GM18909 (cell line): ENCODE measurements around the gene KIF5C.

Experiments
- ATAC-seq: cut with Tn5 transposase; IDR thresholded peaks from one replicate; pipeline ENCODE4 v1.9.1; 2021; ENCODE audit warnings: mild to moderate bottlenecking; ENCODE audit not compliant: unreplicated experiment, poor library complexity

The KIF5C gene

GRCh38 chr2:148981781-148982180, 106.8 kb downstream of the KIF5C start:
- no peak for ATAC-seq

DNA sequence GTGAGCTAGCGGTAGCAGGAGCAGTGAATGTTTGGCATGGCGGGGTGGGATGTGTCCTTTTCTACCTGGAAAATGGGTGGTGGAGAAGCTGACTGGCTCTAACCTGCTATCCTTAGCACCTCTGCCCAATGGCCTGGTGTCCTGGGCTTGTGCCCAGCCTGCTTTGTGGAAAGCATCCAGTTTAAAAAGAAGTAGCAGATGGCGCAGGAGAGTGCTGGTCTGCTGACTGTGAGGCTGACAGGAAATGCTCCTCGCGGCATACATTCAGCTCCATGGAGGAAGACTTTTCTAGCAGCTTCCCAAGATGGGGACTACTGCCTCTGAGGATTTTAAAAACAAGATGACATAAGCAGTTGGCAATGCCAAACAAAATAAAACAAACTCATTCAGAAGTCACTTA, 107.3 kb downstream of the KIF5C start:
- ATAC-seq, result no peak

DNA sequence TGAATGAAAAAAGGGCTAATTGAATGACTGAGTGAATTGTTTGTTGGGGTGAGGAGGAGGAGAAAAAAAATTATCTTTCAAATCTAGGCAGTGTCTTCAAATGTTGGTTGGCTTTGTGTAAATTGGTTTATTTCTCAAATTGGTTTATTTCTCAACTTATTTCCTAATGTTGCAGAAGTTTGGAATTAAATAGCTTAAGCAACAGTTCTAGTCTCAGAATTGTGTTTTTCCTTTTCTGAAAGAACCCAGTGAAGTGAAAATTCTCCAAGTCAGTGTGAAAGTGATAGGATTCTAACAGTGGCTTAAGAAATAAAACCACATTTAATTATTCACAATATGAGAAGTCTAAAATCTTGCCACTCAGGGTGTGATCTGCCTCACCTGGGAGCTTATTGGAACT, 108.9 kb downstream of the KIF5C start:
- ATAC-seq, result no peak

DNA sequence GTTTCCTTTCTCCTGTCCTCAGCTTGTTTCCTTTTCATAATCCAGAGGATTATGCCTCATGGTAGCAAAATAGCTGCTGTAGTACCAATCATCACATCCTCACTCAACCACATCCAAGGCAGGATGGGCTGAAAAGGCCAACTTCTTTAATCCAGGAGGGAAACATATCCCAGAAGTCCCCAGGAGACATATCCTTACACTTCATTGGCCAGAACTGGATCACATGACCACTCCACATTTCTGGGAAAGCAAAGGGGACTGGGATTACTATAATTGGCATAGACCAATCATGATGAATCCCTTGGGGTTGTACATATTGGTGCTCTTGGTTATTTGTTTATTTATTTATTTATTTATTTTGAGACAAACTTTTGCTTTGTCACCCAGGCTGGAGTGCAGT, 109.4 kb downstream of the KIF5C start:
- no peak for ATAC-seq

GRCh38 chr2:148987286-148987685, 112.3 kb downstream of the KIF5C start:
- no peak for ATAC-seq

DNA sequence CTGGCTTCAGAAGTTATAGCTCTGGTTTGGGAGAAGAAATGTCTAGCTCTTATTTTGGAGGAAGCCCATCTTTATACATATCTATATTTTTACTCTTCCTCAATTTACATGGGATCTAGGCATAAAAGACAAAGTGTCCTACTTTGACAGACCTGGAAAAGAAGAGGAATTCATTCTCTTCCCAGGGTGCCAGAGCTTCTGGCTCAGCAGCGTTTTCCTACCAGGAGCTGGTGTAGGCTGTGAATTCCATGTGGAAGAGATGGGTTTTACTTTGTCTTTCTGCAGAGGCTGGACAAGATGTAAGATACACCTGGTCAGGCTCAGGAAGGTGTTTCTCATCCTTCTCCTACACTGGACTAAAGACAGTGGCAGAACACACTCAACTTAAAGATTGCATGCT, 113.3 kb downstream of the KIF5C start:
- no peak for ATAC-seq

- ATAC-seq, result peak; percentile 90
Measured at GRCh38 chr2:148989882-148990493, 115.0 kb downstream of the KIF5C start.

DNA sequence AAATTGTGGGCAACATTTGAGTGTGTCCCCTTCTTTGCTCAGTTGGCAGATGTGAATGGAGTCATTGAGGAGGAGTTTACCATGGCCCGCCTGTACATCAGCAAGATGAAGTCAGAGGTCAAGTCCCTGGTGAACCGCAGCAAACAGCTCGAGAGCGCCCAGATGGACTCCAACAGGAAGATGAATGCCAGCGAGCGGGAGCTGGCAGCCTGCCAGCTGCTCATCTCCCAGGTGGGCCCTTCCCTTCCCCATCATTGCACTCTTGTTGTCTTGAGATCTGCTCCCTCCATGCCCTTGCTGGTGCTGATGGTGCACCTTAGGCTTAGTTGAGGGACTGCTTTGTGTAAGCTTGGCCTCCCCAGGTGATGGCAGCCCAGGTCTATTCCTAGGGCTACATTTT, 115.9 kb downstream of the KIF5C start:
- no peak for ATAC-seq

- no peak for ATAC-seq
Measured at GRCh38 chr2:148992448-148992847, 117.4 kb downstream of the KIF5C start.

DNA sequence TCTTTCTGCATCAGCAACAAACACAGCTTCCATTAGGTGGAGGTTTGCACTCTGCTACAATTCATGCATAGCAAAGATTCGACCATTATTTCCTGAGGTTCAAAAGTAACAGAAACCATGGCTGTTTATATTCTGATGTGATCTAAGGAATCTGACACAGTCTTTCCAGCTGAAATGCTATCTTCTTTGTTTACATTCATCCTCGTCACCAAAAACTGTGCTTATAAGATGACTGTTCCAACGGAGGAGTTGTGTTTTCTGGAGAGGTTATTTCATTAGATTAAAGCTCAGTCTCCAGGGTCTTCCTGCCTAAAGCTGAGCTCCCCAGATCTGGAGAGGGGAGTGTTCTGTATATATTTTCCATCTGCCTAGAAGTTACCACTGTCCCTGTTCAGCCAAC, 118.3 kb downstream of the KIF5C start:
- no peak for ATAC-seq

GRCh38 chr2:148994341-148994740, 119.3 kb downstream of the KIF5C start:
- no peak for ATAC-seq

- ATAC-seq, result no peak
Measured at GRCh38 chr2:148996805-148997204, 121.8 kb downstream of the KIF5C start.

DNA sequence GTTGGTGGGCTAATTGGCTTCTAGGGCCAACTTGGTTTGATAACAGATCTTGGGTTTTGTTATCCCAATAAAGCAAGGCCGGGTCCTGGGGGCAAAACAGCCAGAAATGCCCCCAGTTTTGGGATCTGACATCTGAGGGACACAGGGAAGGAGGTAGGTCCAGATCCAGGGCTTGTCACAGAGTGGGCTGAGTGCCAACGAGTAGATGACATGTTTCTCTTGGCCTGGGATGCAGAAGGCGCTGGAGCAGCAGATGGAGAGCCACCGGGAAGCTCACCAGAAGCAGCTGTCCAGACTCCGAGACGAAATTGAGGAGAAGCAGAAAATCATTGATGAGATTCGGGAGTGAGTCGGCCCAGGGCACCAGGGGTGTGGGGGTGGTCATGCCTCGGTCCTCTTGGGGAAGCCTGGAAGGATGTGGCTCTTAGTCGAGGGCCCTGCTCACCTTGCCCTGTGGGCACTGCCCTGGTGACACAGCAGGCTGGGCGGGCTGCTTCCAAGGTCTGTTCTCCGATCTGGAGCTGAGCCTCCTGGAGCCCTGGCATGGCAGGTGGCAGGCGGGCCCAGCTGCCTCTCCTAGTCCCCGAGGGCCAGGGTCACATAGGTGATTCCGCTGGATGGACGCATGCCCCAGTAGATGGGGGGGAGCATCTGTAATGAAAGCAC, 123.3 kb downstream of the KIF5C start:
- no peak for ATAC-seq

GRCh38 chr2:148998831-148999200, 123.8 kb downstream of the KIF5C start:
- no peak for ATAC-seq

DNA sequence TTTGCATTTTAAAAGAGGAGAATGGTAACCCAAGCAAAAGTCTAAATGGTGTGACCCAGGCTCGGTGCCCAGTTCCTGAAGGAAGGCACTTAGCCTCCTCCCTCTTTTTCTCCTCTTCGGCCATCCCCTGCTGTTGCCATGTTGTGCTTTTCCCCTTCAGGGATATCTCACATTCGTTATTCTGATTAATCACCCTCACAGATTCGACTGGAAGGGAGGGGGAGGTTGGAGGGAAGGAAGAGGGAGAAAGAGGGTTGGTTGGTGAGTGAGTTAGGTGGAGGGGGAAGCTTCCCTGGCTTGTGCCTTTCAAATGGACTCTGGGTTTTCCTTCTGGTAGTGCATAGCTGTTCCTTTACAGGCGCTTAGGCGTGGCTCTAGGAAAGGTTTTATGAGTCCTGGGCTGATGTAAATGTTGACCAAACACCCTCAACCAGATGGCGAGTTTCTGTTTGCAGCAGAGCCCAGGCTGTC, 124.5 kb downstream of the KIF5C start:
- no peak for ATAC-seq

GRCh38 chr2:149000158-149000938, 125.3 kb downstream of the KIF5C start:
- no peak for ATAC-seq

- no peak for ATAC-seq
Measured at GRCh38 chr2:149001496-149001895, 126.5 kb downstream of the KIF5C start.

DNA sequence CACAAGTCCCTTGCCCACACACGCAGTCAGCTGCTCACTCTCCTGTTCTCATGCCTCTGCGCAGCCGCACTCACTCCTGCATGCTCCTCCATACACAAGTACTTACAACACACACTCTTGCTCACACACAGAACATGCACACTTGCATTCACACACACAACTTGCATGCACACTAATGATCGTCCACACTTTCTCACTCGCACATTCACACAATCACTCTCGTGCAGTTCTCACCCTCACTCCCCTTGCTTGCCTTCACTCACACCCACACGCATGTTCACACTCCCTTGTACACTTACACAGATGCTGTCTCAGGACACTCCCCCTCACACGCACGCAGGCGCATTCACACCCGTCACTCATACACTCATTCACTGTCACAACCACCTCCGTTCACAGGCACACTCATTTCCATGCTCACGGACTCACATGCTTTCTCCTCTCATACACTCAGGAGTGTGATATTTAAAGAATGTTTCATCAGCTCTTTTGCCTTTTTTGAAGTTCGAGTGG, 127.4 kb downstream of the KIF5C start:
- ATAC-seq, result no peak

DNA sequence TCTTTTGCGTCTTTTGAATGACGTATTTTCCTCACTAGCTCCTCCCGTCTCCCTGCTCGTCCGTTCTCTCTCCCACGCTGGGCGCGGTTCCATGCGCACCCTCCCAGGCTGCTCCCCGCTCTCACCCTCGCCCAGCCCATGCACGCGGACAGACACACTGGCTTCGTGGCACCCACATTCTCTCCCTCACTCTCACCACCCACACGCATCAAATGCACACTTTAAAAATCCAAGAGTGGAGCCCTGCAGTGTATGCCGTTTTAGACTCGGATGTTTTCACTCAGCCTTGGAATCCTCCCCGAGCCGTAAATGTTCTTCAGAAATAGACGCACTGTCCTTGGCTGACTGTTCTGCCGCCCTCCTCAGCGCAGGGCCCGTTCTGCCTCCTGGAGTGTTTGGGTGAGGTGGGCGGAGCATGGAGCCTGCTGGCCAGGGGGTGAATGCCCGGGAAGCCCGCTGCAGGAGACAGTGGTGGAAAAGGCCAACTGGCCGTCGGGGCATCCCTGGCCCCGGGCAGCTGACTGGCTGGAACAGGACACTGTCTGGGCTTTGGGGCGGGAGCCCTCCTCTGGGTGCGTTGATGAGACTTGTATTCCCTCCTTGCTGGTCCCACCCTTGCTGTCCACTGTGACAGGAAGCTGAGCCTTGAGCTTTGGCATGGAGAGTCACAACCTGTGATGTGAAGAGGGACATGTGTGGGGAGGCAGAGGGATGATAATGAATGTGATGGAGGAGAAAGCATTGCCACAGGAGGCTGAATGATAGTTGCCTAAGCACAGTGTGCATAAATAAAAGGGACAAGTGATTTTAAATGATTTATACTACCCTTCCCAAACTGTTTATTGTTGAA, 128.1 kb downstream of the KIF5C start:
- ATAC-seq, result no peak

GRCh38 chr2:149004836-149005235, 129.8 kb downstream of the KIF5C start:
- no peak for ATAC-seq
